KMS-11 (cell line): ENCODE measurements around the gene TPRG1.
A peak's percentile ranks its signal among the peaks of the same experiment; 100 is the strongest.

Experiments used
- H2AFZ ChIP-seq: fragments of 200-600 bp; sonication (generic); 2 replicates; pipeline ENCODE4 v1.6.1; 2016; ENCODE audit warnings: antibody characterized with exemption, mixed run types, low read depth
- H3K27ac ChIP-seq: fragments of 200-600 bp; sonication (generic); 2 replicates; pipeline ENCODE4 v1.6.1; 2016; ENCODE audit warnings: mild to moderate bottlenecking, mixed run types
- H3K27me3 ChIP-seq: fragments of 200-600 bp; sonication (generic); 2 replicates; pipeline ENCODE4 v1.6.1; 2017; ENCODE audit warnings: mild to moderate bottlenecking, low read depth, mixed run types, moderate library complexity; ENCODE audit not compliant: insufficient read depth
- H3K36me3 ChIP-seq: fragments of 200-600 bp; sonication (generic); 2 replicates; pipeline ENCODE4 v1.6.1; 2017; ENCODE audit warnings: mild to moderate bottlenecking, mixed run types; ENCODE audit not compliant: insufficient read depth
- H3K4me1 ChIP-seq: fragments of 200-600 bp; sonication (generic); 2 replicates; pipeline ENCODE4 v1.6.1; 2016; ENCODE audit warnings: mild to moderate bottlenecking, low read depth, mixed run types; ENCODE audit not compliant: poor library complexity, severe bottlenecking
- H3K4me2 ChIP-seq: fragments of 200-600 bp; sonication (generic); 2 replicates; pipeline ENCODE4 v1.7.0; 2016; ENCODE audit warnings: mild to moderate bottlenecking, mixed run types
- H3K4me3 ChIP-seq: fragments of 200-600 bp; sonication (generic); IDR thresholded peaks from 2 replicates; pipeline ENCODE4 v1.6.1; 2017; ENCODE audit warnings: low read depth, low read length, mixed read lengths; ENCODE audit not compliant: insufficient read depth
- H3K79me2 ChIP-seq: fragments of 200-600 bp; sonication (generic); 2 replicates; pipeline ENCODE4 v1.6.1; 2016; ENCODE audit warnings: low read depth, mixed run types; ENCODE audit not compliant: insufficient read depth
- H3K9ac ChIP-seq: fragments of 200-600 bp; sonication (generic); 2 replicates; pipeline ENCODE4 v1.6.1; 2016; ENCODE audit warnings: mild to moderate bottlenecking, mixed run types
- H4K20me1 ChIP-seq: fragments of 200-600 bp; sonication (generic); 2 replicates; pipeline ENCODE4 v1.6.1; 2016; ENCODE audit warnings: mild to moderate bottlenecking, mixed run types; ENCODE audit not compliant: insufficient read depth
- CTCF ChIP-seq: fragments of 200-600 bp; sonication (generic); conservative IDR thresholded peaks from 2 replicates; pipeline ENCODE4 v1.6.1; 2017; ENCODE audit warnings: low read depth, mild to moderate bottlenecking, antibody characterized with exemption, low read length, moderate library complexity, mixed read lengths

The TPRG1 gene

GRCh38 chr3:189288348-189289235 is 116.8 kb downstream of the TPRG1 start:
- Histone ChIP-seq H3K4me1 (peaks cover 27% of the 10 kb centered on the region), H3K36me3 (no peaks in the 10 kb centered on the region), H3K79me2 (no peaks in the 10 kb centered on the region), H3K27me3 (no peaks in the 10 kb centered on the region), H4K20me1 (no peaks in the 10 kb centered on the region), H3K4me3 (no peak overlapping the region), H3K27ac (peak overlapping the region; percentile 37; the same call in 1 of the 2 replicates), H2AFZ (peak overlapping the region; percentile 36; the same call in 1 of the 2 replicates), H3K9ac (no peak overlapping the region), H3K4me2 (peak overlapping the region; percentile 81)
- TF ChIP-seq CTCF = no peak

GRCh38 chr3:189289251-189289650 is 117.5 kb downstream of the TPRG1 start:
- Histone ChIP-seq H3K9ac (no peak overlapping the region), H3K4me3 (no peak overlapping the region), H4K20me1 (no peaks in the 10 kb centered on the region), H2AFZ (peak overlapping the region; percentile 36; the same call in 1 of the 2 replicates), H3K27me3 (no peaks in the 10 kb centered on the region), H3K4me1 (peaks cover 27% of the 10 kb centered on the region), H3K79me2 (no peaks in the 10 kb centered on the region), H3K4me2 (peak overlapping the region; percentile 81), H3K36me3 (no peaks in the 10 kb centered on the region), H3K27ac (peak overlapping the region; percentile 37; the same call in 1 of the 2 replicates)
- TF ChIP-seq CTCF = no peak

GRCh38 chr3:189292667-189293484 is 121.1 kb downstream of the TPRG1 start:
- TF ChIP-seq CTCF = no peak
- Histone ChIP-seq H3K4me2 (no peak overlapping the region), H3K4me1 (peaks cover 21% of the 10 kb centered on the region), H3K36me3 (no peaks in the 10 kb centered on the region), H2AFZ (no peak overlapping the region), H3K27me3 (no peaks in the 10 kb centered on the region), H3K4me3 (no peak overlapping the region), H3K79me2 (no peaks in the 10 kb centered on the region), H3K9ac (no peak overlapping the region), H3K27ac (no peak overlapping the region), H4K20me1 (no peaks in the 10 kb centered on the region)

GRCh38 chr3:189294649-189295048 is 122.9 kb downstream of the TPRG1 start:
- Histone ChIP-seq H3K27ac (no peak overlapping the region), H3K36me3 (no peaks in the 10 kb centered on the region), H3K9ac (no peak overlapping the region), H4K20me1 (no peaks in the 10 kb centered on the region), H3K27me3 (no peaks in the 10 kb centered on the region), H3K4me1 (peaks cover 3% of the 10 kb centered on the region), H3K79me2 (no peaks in the 10 kb centered on the region), H3K4me2 (no peak overlapping the region), H3K4me3 (no peak overlapping the region), H2AFZ (no peak overlapping the region)
- no peak for TF ChIP-seq CTCF
